ENCODE results near the gene DNAH14. TPM values are rescaled to one million over a fixed set of nuclear protein-coding genes. Genes with fewer than 3 reads are reported as not detected.
A peak's percentile ranks its signal among the peaks of the same experiment; 100 is the strongest.

Gene DNAH14
- total and polyA plus RNA-seq, 9 of the 15 experiments (the other 6 are each of a cell fraction or from before 2014, with no cell fraction given), result 58.4 to 142 (median 98.4) TPM

- TF ChIP-seq DEAF1 (CRISPR knock-in tag; IDR thresholded peaks at IDR 0.05) (no peak), ZFP36 (IDR thresholded peaks at IDR 0.05; ENCODE audit: low read depth, low read length, partially characterized antibody) (no peak), BHLHE40 (IDR thresholded peaks at IDR 0.05; ENCODE audit: low read length) (no peak)
Measured at GRCh38 chr1:225341642-225342041, 412.2 kb downstream of the DNAH14 start (continued).

- BruUV-seq (replicated peaks), result no TSS peak
- CTCF ChIA-PET (ENCODE audit: low intra/inter-chr PET ratio), result no interaction called here
- intact Hi-C loops (cut with micrococcal nuclease), result no loop called here
- TF ChIP-seq YY1 (IDR thresholded peaks at IDR 0.05; ENCODE audit: borderline replicate concordance in 1 of 3, control insufficient read depth in 1 of 3, extremely low read depth in 1 of 3, insufficient read depth in 3 of 3, insufficient read length in 1 of 3, insufficient replicate concordance in 2 of 3, low read depth in 1 of 3, low read length in 2 of 3) (no peak), HIVEP1 (CRISPR knock-in tag; IDR thresholded peaks at IDR 0.05) (no peak), TEAD4 (IDR thresholded peaks at IDR 0.05; ENCODE audit: low read length) (no peak), TEAD4 (CRISPR knock-in tag; IDR thresholded peaks at IDR 0.05; ENCODE audit: borderline replicate concordance) (no peak), ATF4 (CRISPR knock-in tag; IDR thresholded peaks at IDR 0.05) (no peak), ETS1 (conservative IDR thresholded peaks at IDR 0.05; ENCODE audit: control insufficient read depth, low read depth, low read length) (no peak), GABPB1 (CRISPR knock-in tag; IDR thresholded peaks at IDR 0.05) (no peak), FOXO4 (CRISPR knock-in tag; IDR thresholded peaks at IDR 0.05) (no peak)
Measured at GRCh38 chr1:225342695-225343094, 413.2 kb downstream of the DNAH14 start.

More at GRCh38 chr1:225342695-225343094, 413.2 kb downstream of the DNAH14 start:
- Histone ChIP-seq H2AFZ (ENCODE audit: low read depth, low read length) (no peak overlapping the region), H3K79me2 (ENCODE audit: control insufficient read depth, insufficient read depth, low read length) (no peaks in the 10 kb centered on the region), H3K9me1 (ENCODE audit: control insufficient read depth, insufficient read depth, low read length) (no peaks in the 10 kb centered on the region), H3K9me3 (replicated peaks; ENCODE audit: control insufficient read depth, insufficient read depth, low read depth, low read length) (no peaks in the 10 kb centered on the region), H3K36me3 (ENCODE audit: control insufficient read depth, insufficient read depth, low read length) (no peaks in the 10 kb centered on the region), H4K20me1 (replicated peaks; ENCODE audit: control insufficient read depth, insufficient read depth, low read length) (no peaks in the 10 kb centered on the region), H3K27ac (ENCODE audit: extremely low read depth, low read depth, low read length) (no peak overlapping the region), H3K9ac (ENCODE audit: insufficient read depth in 1 of 2, low read depth in 2 of 2, low read length in 2 of 2) (no peak overlapping the region), H3K4me1 (replicated peaks in 1 of 2; ENCODE audit: control insufficient read depth in 2 of 2, insufficient read depth in 2 of 2, low read length in 2 of 2) (no peaks in the 10 kb centered on the region), H3K27me3 (ENCODE audit: control insufficient read depth in 2 of 2, insufficient read depth in 2 of 2, low read length in 2 of 2) (peaks cover 4% of the 10 kb centered on the region in 2 experiments; a peak in 2 of 5 replicates), H3K4me3 (no peak overlapping the region), H3K4me2 (ENCODE audit: insufficient read depth, low read length) (no peak overlapping the region)
- POLR2A ChIA-PET, result interaction anchor here (0.6 kb wide), 1 partner anchor 543 kb away, joined by 3 read pairs; no protein-coding TSS in a partner anchor
- in situ Hi-C loops (cut with MboI), result no loop called here
- FAIRE-seq (no peak), DNase-seq (ENCODE audit: extremely low read depth in 1 of 4, low spot score in 3 of 4) (no peak), ATAC-seq (peak; percentile 39; the same call in 2 of the 3 replicates)
- WGBS (ENCODE audit: insufficient coverage, low coverage, missing lambda C conversion rate), result 0% methylated on average over 7 of the region's 7 CpGs

Data from K562 (cell line).